Stomach (tissue), 4 donors: ENCODE data around the gene BANF2.

ENCODE experiments used
- EP300 ChIP-seq: sonication (generic); formaldehyde crosslinking; IDR thresholded peaks from one replicate; pipeline ENCODE4 v1.6.1; 2017; ENCODE audit warnings: antibody characterized with exemption
- TF ChIP-seq, protein P1 (sequence below), 7 experiments: fragments of 450-650 bp in 4 of 7; fragments of 200-600 bp in 3 of 7; sonication (generic) in 3 of 7; IDR thresholded peaks; one replicate each; pipeline ENCODE4 v1.5.1; 2016 to 2019; ENCODE audit warnings: antibody characterized with exemption in 7 of 7, control low read depth in 2 of 7, mild to moderate bottlenecking in 1 of 7

DNA sequence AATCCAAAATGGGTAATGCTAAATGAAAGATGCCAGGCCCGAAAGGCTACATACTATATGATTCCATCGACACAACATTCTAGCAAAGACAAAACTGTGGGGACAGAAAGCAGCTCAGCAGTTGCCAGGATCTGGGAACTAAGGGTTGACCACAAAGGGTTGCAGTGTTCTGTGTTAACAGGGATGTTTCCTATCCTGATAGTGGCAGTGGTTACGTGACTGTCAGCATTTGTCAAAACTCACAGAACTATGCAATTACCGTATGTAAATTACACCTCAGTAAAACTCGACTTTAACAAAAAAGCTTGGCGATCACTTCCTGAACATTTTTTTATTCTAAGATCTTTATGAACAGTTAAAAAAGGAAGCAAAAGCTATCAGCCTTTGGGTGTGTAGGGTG lies 83.9 kb downstream of the BANF2 start:
- TF ChIP-seq, protein P1, sequence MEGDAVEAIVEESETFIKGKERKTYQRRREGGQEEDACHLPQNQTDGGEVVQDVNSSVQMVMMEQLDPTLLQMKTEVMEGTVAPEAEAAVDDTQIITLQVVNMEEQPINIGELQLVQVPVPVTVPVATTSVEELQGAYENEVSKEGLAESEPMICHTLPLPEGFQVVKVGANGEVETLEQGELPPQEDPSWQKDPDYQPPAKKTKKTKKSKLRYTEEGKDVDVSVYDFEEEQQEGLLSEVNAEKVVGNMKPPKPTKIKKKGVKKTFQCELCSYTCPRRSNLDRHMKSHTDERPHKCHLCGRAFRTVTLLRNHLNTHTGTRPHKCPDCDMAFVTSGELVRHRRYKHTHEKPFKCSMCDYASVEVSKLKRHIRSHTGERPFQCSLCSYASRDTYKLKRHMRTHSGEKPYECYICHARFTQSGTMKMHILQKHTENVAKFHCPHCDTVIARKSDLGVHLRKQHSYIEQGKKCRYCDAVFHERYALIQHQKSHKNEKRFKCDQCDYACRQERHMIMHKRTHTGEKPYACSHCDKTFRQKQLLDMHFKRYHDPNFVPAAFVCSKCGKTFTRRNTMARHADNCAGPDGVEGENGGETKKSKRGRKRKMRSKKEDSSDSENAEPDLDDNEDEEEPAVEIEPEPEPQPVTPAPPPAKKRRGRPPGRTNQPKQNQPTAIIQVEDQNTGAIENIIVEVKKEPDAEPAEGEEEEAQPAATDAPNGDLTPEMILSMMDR (IDR thresholded peaks at IDR 0.05), result no peak
- no peak for TF ChIP-seq EP300
